Esophagus muscularis mucosa (tissue), 4 donors: ENCODE results near the gene GALNT14. TPM values are rescaled to one million over a fixed set of nuclear protein-coding genes. Genes with fewer than 3 reads are reported as not detected.

Experiments used
- DNase-seq: peaks from one replicate; pipeline ENCODE4 v3.0.0-alpha.2; 2017; ENCODE audit errors: extremely low spot score
- H3K27ac ChIP-seq, 4 donors: fragments of 200-600 bp; sonication (generic); replicated peaks in 1 of 4; 1 replicate in 3 of 4; 2 replicates in 1 of 4; pipeline ENCODE4 v1.5.1; 2016 to 2019; ENCODE audit warnings: mild to moderate bottlenecking in 1 of 4
- H3K27me3 ChIP-seq, 4 donors: fragments of 200-600 bp; sonication (generic); one replicate each; pipeline versions ENCODE4 v1.5.1 to v1.6.0; 2016 to 2019
- H3K36me3 ChIP-seq, 4 donors: fragments of 200-600 bp; sonication (generic); one replicate each; pipeline ENCODE4 v1.5.1; 2016 to 2019
- H3K4me1 ChIP-seq, 4 donors: fragments of 200-600 bp; sonication (generic); one replicate each; pipeline ENCODE4 v1.5.1; 2016 to 2019
- H3K4me3 ChIP-seq, 4 donors: fragments of 200-600 bp; sonication (generic); 1 replicate in 2 of 4; 2 replicates in 2 of 4; pipeline ENCODE4 v1.5.1; 2016 to 2019; ENCODE audit warnings: mild to moderate bottlenecking in 4 of 4, moderate library complexity in 1 of 4
- H3K9me3 ChIP-seq, 4 donors: fragments of 200-600 bp; sonication (generic); 1 replicate in 3 of 4; 2 replicates in 1 of 4; pipeline ENCODE4 v1.5.1; 2016 to 2019
- EP300 ChIP-seq: sonication (generic); formaldehyde crosslinking; IDR thresholded peaks from one replicate; pipeline ENCODE4 v1.6.1; 2017; ENCODE audit warnings: antibody characterized with exemption
- POLR2A ChIP-seq: fragments of 450-650 bp; IDR thresholded peaks from one replicate; pipeline ENCODE4 v1.6.1; 2017; ENCODE audit warnings: antibody characterized with exemption, moderate library complexity, mild to moderate bottlenecking, low read depth
- POLR2AphosphoS5 ChIP-seq, 2 donors: sonication (generic); formaldehyde crosslinking; IDR thresholded peaks; one replicate each; pipeline ENCODE4 v1.6.1; 2017; ENCODE audit warnings: antibody characterized with exemption in 2 of 2
- WGBS: methylation state at CpG from one replicate; pipeline ENCODE4 v1.1.5; 2018; 5-methylcytosine and 5-hydroxymethylcytosine counted together
- intact Hi-C: fragments of 100-400 bp; cut with DNase I; formaldehyde crosslinking; loops from one replicate; pipeline ENCODE4 v1.15.1; 2023
- total RNA-seq, 4 donors: library from RNA; depleted of rRNA; stranded (reverse); fragments of >200 nt; gene quantifications; one replicate each; pipeline versions ENCODE4 v1.1.0 to v1.2.1, GENCODE V29; 2016
- TF ChIP-seq, protein P1 (sequence below), 3 experiments: fragments of 200-600 bp in 2 of 3; fragments of 450-650 bp in 1 of 3; sonication (generic) in 2 of 3; IDR thresholded peaks; one replicate each; pipeline ENCODE4 v1.5.1; 2017 to 2019; ENCODE audit warnings: antibody characterized with exemption in 3 of 3, mild to moderate bottlenecking in 2 of 3, moderate library complexity in 1 of 3

Gene GALNT14
- total RNA-seq, 4 donors from 2014 or later = 0.33 to 1.0 (median 0.80) TPM; not detected in 1

DNA sequence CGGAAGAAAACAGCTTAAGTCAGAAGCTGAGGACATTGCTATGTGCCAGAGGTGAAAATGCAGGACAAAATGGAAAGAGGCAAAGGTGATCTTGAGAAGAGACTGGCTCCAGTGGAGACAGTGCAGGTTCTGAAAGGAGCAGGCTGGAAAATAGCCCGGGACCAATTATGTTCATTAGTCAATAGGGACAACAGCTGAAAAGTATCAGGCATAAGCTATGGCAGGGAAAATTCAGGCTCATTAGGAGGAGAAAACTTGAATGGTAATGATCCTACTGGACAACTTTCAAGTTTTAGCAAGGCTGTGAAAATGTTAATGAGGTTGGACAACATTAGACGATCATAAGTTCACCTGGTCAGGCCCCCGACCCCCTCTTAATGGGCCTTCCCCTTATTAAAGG lies 60.2 kb downstream of the GALNT14 start:
- 76% methylated on average over 4 of the region's 4 CpGs for WGBS
- intact Hi-C loops = no loop called here
- Histone ChIP-seq H3K4me3 (no peak overlapping the region), H3K36me3 (no peaks in the 10 kb centered on the region), H3K4me1 (peaks cover 0 to 5% (median 0%) of the 10 kb centered on the region in 4 donors), H3K27me3 (peaks cover 0 to 24% (median 0%) of the 10 kb centered on the region in 4 donors), H3K9me3 (no peaks in the 10 kb centered on the region), H3K27ac (no peak overlapping the region)
- no peak for DNase-seq
- TF ChIP-seq POLR2AphosphoS5 (IDR thresholded peaks at IDR 0.05) (no peak), POLR2A (no peak)
- TF ChIP-seq, protein P1, sequence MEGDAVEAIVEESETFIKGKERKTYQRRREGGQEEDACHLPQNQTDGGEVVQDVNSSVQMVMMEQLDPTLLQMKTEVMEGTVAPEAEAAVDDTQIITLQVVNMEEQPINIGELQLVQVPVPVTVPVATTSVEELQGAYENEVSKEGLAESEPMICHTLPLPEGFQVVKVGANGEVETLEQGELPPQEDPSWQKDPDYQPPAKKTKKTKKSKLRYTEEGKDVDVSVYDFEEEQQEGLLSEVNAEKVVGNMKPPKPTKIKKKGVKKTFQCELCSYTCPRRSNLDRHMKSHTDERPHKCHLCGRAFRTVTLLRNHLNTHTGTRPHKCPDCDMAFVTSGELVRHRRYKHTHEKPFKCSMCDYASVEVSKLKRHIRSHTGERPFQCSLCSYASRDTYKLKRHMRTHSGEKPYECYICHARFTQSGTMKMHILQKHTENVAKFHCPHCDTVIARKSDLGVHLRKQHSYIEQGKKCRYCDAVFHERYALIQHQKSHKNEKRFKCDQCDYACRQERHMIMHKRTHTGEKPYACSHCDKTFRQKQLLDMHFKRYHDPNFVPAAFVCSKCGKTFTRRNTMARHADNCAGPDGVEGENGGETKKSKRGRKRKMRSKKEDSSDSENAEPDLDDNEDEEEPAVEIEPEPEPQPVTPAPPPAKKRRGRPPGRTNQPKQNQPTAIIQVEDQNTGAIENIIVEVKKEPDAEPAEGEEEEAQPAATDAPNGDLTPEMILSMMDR (IDR thresholded peaks at IDR 0.05) = no peak

DNA sequence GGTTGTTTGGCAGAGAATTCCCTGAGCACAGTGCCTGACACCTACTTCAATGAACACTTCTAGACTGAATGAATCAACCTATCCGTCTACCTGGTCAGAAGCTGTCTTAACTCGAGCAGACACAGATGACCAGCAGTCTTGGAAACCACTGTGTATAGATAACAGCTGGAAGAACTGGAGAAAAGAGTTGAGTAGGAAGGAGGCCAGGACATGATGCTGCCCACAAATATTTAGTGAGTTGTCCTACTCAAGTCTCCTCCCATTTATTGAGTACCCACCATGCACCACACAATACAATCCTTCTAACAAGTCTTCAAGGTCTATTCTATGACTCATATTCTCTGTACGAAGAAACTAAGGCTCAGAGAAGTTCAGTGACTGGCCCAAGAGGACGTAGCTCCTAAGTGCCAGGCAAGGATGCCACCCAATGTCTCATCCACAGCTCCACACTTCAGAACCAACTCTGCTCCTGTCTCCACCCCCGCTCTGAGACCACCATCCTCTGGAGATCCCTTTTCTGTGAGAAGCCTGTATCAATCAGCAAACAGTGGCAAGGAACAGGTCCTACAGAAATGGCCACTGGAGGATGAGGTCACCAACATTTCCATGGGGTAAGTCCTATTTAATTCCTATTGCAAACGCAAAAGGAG lies 62.2 kb downstream of the GALNT14 start:
- no peak for DNase-seq
- Histone ChIP-seq H3K27me3 (peaks cover 0 to 24% (median 0%) of the 10 kb centered on the region in 4 donors), H3K4me1 (peaks cover 0 to 5% (median 0%) of the 10 kb centered on the region in 4 donors), H3K27ac (no peak overlapping the region), H3K36me3 (no peaks in the 10 kb centered on the region), H3K4me3 (no peak overlapping the region), H3K9me3 (no peaks in the 10 kb centered on the region)
- intact Hi-C loops = no loop called here
- TF ChIP-seq EP300 (no peak), POLR2A (no peak), POLR2AphosphoS5 (IDR thresholded peaks at IDR 0.05) (no peak)
- TF ChIP-seq, protein P1 (IDR thresholded peaks at IDR 0.05) = no peak
- WGBS = 80% methylated on average over 6 of the region's 6 CpGs

- intact Hi-C loops = no loop called here
- H3K4me3 ChIP-seq = no peak overlapping the region
- no peaks in the 10 kb centered on the region for H3K36me3 ChIP-seq
- TF ChIP-seq EP300 (no peak), POLR2AphosphoS5 (IDR thresholded peaks at IDR 0.05) (no peak), POLR2A (no peak)
- TF ChIP-seq, protein P1 (IDR thresholded peaks at IDR 0.05) = no peak
- H3K9me3 ChIP-seq = no peaks in the 10 kb centered on the region
- H3K4me1 ChIP-seq = peaks cover 0 to 5% (median 0%) of the 10 kb centered on the region in 4 donors
- DNase-seq = no peak
- H3K27ac ChIP-seq = no peak overlapping the region
- H3K27me3 ChIP-seq = peaks cover 0 to 24% (median 0%) of the 10 kb centered on the region in 4 donors
- WGBS = 40% methylated on average over 7 of the region's 7 CpGs
Measured at GRCh38 chr2:31075431-31075830, 62.8 kb downstream of the GALNT14 start.

GRCh38 chr2:31071741-31072140 lies 66.5 kb downstream of the GALNT14 start:
- WGBS = 66% methylated on average over 5 of the region's 6 CpGs
- Histone ChIP-seq H3K4me3 (no peak overlapping the region), H3K27ac (no peak overlapping the region), H3K27me3 (peaks cover 0 to 23% (median 0%) of the 10 kb centered on the region in 4 donors), H3K9me3 (no peaks in the 10 kb centered on the region), H3K4me1 (peaks cover 0 to 5% (median 0%) of the 10 kb centered on the region in 4 donors), H3K36me3 (no peaks in the 10 kb centered on the region)
- intact Hi-C loops = no loop called here
- no peak for DNase-seq
- TF ChIP-seq POLR2AphosphoS5 (IDR thresholded peaks at IDR 0.05) = no peak
- TF ChIP-seq, protein P1 (IDR thresholded peaks at IDR 0.05) = no peak
- TF ChIP-seq EP300 = no peak
- no peak for TF ChIP-seq POLR2A
